IMR-90 (cell line): ENCODE data around the gene DCAF11. TPM values are rescaled to one million over a fixed set of nuclear protein-coding genes. Genes with fewer than 3 reads are reported as not detected.

Source experiments
- ATAC-seq: fragments of 200-7000 bp; cut with Tn5 transposase; 2 replicates; pipeline ENCODE4 v1.9.1; 2020; ENCODE audit warnings: low read depth, mild to moderate bottlenecking, moderate library complexity
- BruUV-seq: library from RNA; stranded (reverse); fragments of 400-500 nt; replicated peaks from 2 replicates; lab custom pipeline; 2021; lab: Mats Ljungman, UMichigan
- CTCF ChIA-PET: fragments of 300-600 bp; formaldehyde crosslinking; extraction: SDS; loops from one replicate; lab custom pipeline; 2021; ENCODE audit warnings: antibody characterized with exemption; lab: Yijun Ruan, JAX
- POLR2A ChIA-PET: fragments of 300-600 bp; sonication (Branson Sonifier 250); formaldehyde crosslinking; loops from one replicate; lab custom pipeline; 2022; ENCODE audit warnings: antibody characterized with exemption; ENCODE audit not compliant: unreplicated experiment; lab: Charles Lee
- DNase-seq: peaks from one replicate; pipeline ENCODE4 v3.0.0; 2013
- H2AFZ ChIP-seq: replicated peaks from 2 replicates; pipeline ENCODE3; 2013; ENCODE audit warnings: low read length, mild to moderate bottlenecking; ENCODE audit not compliant: poor library complexity
- H2AK5ac ChIP-seq: 2 replicates; pipeline ENCODE4 v1.6.1; 2013; ENCODE audit warnings: low read depth, low read length, inconsistent platforms
- H2AK9ac ChIP-seq: replicated peaks from 2 replicates; pipeline ENCODE3; 2013; ENCODE audit warnings: mild to moderate bottlenecking, low read depth, low read length, moderate library complexity; ENCODE audit not compliant: poor library complexity
- H2BK120ac ChIP-seq: 2 replicates; pipeline ENCODE4 v1.6.1; 2013; ENCODE audit warnings: low read depth, low read length, inconsistent platforms
- H2BK15ac ChIP-seq: 3 replicates; pipeline ENCODE4 v1.6.1; 2013; ENCODE audit warnings: low read depth, low read length, inconsistent platforms
- H2BK20ac ChIP-seq: 2 replicates; pipeline ENCODE4 v1.6.1; 2013; ENCODE audit warnings: low read depth, mild to moderate bottlenecking, inconsistent platforms, low read length, moderate library complexity
- H2BK5ac ChIP-seq: 2 replicates; pipeline ENCODE4 v1.6.1; 2013; ENCODE audit warnings: mild to moderate bottlenecking, low read depth, low read length, inconsistent platforms; ENCODE audit not compliant: poor library complexity, severe bottlenecking
- H3K14ac ChIP-seq: replicated peaks from 2 replicates; pipeline ENCODE4 v1.6.1; 2013; ENCODE audit warnings: low read depth, low read length, inconsistent platforms
- H3K18ac ChIP-seq: 2 replicates; pipeline ENCODE4 v1.6.1; 2013; ENCODE audit warnings: low read depth, low read length, control low read depth
- H3K23ac ChIP-seq: 2 replicates; pipeline ENCODE4 v1.6.1; 2013; ENCODE audit warnings: low read depth, low read length, inconsistent platforms
- H3K27ac ChIP-seq: 2 replicates; pipeline ENCODE4 v1.5.1; 2013; ENCODE audit warnings: mild to moderate bottlenecking, control low read depth, low read length; ENCODE audit not compliant: insufficient read depth
- H3K27me3 ChIP-seq: 2 replicates; pipeline ENCODE4 v1.6.1; 2013; ENCODE audit warnings: low read length; ENCODE audit not compliant: control insufficient read depth, insufficient read depth
- H3K36me3 ChIP-seq: 2 replicates; pipeline ENCODE4 v1.6.1; 2013; ENCODE audit warnings: low read length, mixed read lengths; ENCODE audit not compliant: control insufficient read depth, insufficient read depth
- H3K4ac ChIP-seq: 2 replicates; pipeline ENCODE4 v1.6.1; 2013; ENCODE audit warnings: low read depth, low read length, inconsistent platforms
- H3K4me1 ChIP-seq: 2 replicates; pipeline ENCODE4 v1.6.1; 2013; ENCODE audit warnings: low read length, mixed read lengths; ENCODE audit not compliant: control insufficient read depth, insufficient read depth
- H3K4me2 ChIP-seq: 2 replicates; pipeline ENCODE4 v1.6.1; 2013; ENCODE audit warnings: low read depth, mild to moderate bottlenecking, control low read depth, low read length, moderate library complexity
- H3K4me3 ChIP-seq: 2 replicates; pipeline ENCODE4 v1.5.1; 2013; ENCODE audit warnings: low read depth, mild to moderate bottlenecking, control low read depth, low read length, moderate library complexity; ENCODE audit not compliant: insufficient read depth
- H3K56ac ChIP-seq: 2 replicates; pipeline ENCODE4 v1.6.1; 2013; ENCODE audit warnings: low read length, inconsistent platforms; ENCODE audit not compliant: insufficient read depth; ENCODE audit errors: extremely low read depth
- H3K79me1 ChIP-seq, 2 experiments: 2 replicates each; pipeline ENCODE4 v1.6.1; 2013; ENCODE audit warnings: low read length in 2 of 2, inconsistent platforms in 1 of 2, low read depth in 1 of 2
- H3K9ac ChIP-seq: 2 replicates; pipeline ENCODE4 v1.6.1; 2013; ENCODE audit warnings: low read depth, low read length, control low read depth
- H3K9me1 ChIP-seq: 2 replicates; pipeline ENCODE4 v1.6.1; 2013; ENCODE audit warnings: low read length, inconsistent platforms; ENCODE audit not compliant: insufficient read depth
- H3K9me3 ChIP-seq: 2 replicates; pipeline ENCODE4 v1.6.1; 2013; ENCODE audit warnings: low read length; ENCODE audit not compliant: control insufficient read depth, insufficient read depth
- H4K20me1 ChIP-seq: 2 replicates; pipeline ENCODE4 v1.6.1; 2013; ENCODE audit warnings: low read length, inconsistent platforms; ENCODE audit not compliant: insufficient read depth
- H4K5ac ChIP-seq: 2 replicates; pipeline ENCODE4 v1.6.1; 2013; ENCODE audit warnings: mild to moderate bottlenecking, low read depth, low read length, control low read depth
- H4K8ac ChIP-seq, 2 experiments: 2 replicates each; pipeline ENCODE4 v1.6.1; 2013; ENCODE audit warnings: low read depth in 2 of 2, low read length in 2 of 2, control low read depth in 1 of 2, inconsistent platforms in 1 of 2
- H4K91ac ChIP-seq: 2 replicates; pipeline ENCODE4 v1.6.1; 2013; ENCODE audit warnings: low read depth, low read length, inconsistent platforms; ENCODE audit not compliant: insufficient read depth
- BHLHE40 ChIP-seq: fragments of 150-350 bp; IDR thresholded peaks from 2 replicates; pipeline ENCODE4 v1.6.1; 2016; ENCODE audit warnings: mild to moderate bottlenecking, low read depth, low read length
- CEBPB ChIP-seq: IDR thresholded peaks from 2 replicates; pipeline ENCODE4 v1.6.1; 2012; ENCODE audit warnings: low read depth, low read length, improper control_type of control experiment
- CHD1 ChIP-seq: IDR thresholded peaks from 2 replicates; pipeline ENCODE4 v1.6.1; 2012; ENCODE audit warnings: low read depth, low read length, improper control_type of control experiment
- FOS ChIP-seq: fragments of 150-350 bp; IDR thresholded peaks from 2 replicates; pipeline ENCODE4 v1.6.1; 2016; ENCODE audit warnings: low read depth, low read length
- MAFK ChIP-seq: IDR thresholded peaks from 2 replicates; pipeline ENCODE4 v1.6.1; 2012; ENCODE audit warnings: low read depth, low read length, improper control_type of control experiment
- MAZ ChIP-seq: IDR thresholded peaks from 2 replicates; pipeline ENCODE4 v1.6.1; 2012; ENCODE audit warnings: low read depth, mild to moderate bottlenecking, low read length, improper control_type of control experiment, moderate library complexity, borderline replicate concordance
- MXI1 ChIP-seq: IDR thresholded peaks from 2 replicates; pipeline ENCODE4 v1.6.1; 2012; ENCODE audit warnings: low read depth, mild to moderate bottlenecking, low read length, moderate library complexity, borderline replicate concordance
- NFE2L2 ChIP-seq: fragments of 150-350 bp; IDR thresholded peaks from 2 replicates; pipeline ENCODE4 v1.6.1; 2016; ENCODE audit warnings: low read depth, mild to moderate bottlenecking, low read length
- POLR2A ChIP-seq: IDR thresholded peaks from 2 replicates; pipeline ENCODE4 v1.6.1; 2012; ENCODE audit warnings: mild to moderate bottlenecking, low read depth, low read length
- RAD21 ChIP-seq: IDR thresholded peaks from 2 replicates; pipeline ENCODE4 v1.6.1; 2012; ENCODE audit warnings: low read length, improper control_type of control experiment
- RCOR1 ChIP-seq: IDR thresholded peaks from 2 replicates; pipeline ENCODE4 v1.6.1; 2012; ENCODE audit warnings: mild to moderate bottlenecking, low read length, improper control_type of control experiment; ENCODE audit not compliant: insufficient replicate concordance
- RFX5 ChIP-seq: IDR thresholded peaks from 2 replicates; pipeline ENCODE4 v1.8.0; 2012; ENCODE audit warnings: low read depth, mild to moderate bottlenecking, low read length, moderate library complexity
- SMC3 ChIP-seq: fragments of 150-350 bp; IDR thresholded peaks from 2 replicates; pipeline ENCODE4 v1.6.1; 2016; ENCODE audit warnings: low read depth, mild to moderate bottlenecking, antibody characterized with exemption, low read length, moderate library complexity
- USF2 ChIP-seq: fragments of 150-350 bp; IDR thresholded peaks from 2 replicates; pipeline ENCODE4 v1.6.1; 2017; ENCODE audit warnings: mild to moderate bottlenecking, antibody characterized with exemption, low read length, low read depth
- WGBS, 2 experiments: methylation state at CpG; one replicate each; pipeline versions ENCODE4 v1.1.5 to v1.1.7; 2013; ENCODE audit warnings: missing lambda C conversion rate in 2 of 2; ENCODE audit not compliant: insufficient read length in 1 of 2; ENCODE audit errors: extremely low coverage in 2 of 2; 5-methylcytosine and 5-hydroxymethylcytosine counted together
- dilution Hi-C: fragments of 300-500 bp; cut with HindIII; formaldehyde crosslinking; loops from one replicate; pipeline ENCODE4 v1.14.3; 2018; ENCODE audit warnings: low sequenced_read_pairs; ENCODE audit not compliant: unreplicated experiment
- in situ Hi-C: fragments of 300-500 bp; cut with MboI; formaldehyde crosslinking; loops from 3 replicates; pipeline ENCODE4 v1.14.3; 2019; ENCODE audit warnings: low sequenced_read_pairs, inconsistent platforms, mixed read lengths
- intact Hi-C: fragments of 100-400 bp; cut with micrococcal nuclease; formaldehyde crosslinking; loops from 2 replicates; pipeline ENCODE4 v1.10.0; 2022
- polyA plus RNA-seq, 3 experiments: library from polyadenylated mRNA; depleted of rRNA; stranded (reverse); fragments of >200 nt; gene quantifications; 2 replicates each; pipeline ENCODE4 v1.2.3, GENCODE V29; 2012; ENCODE audit warnings: low replicate concordance in 1 of 3
- total RNA-seq: library from RNA; depleted of rRNA; stranded (reverse); fragments of >200 nt; gene quantifications from 2 replicates; pipeline ENCODE4 v1.2.3, GENCODE V29; 2012
- TF ChIP-seq, protein P1 (sequence below): conservative IDR thresholded peaks from 2 replicates; pipeline ENCODE4 v1.5.1; 2012; ENCODE audit warnings: mild to moderate bottlenecking, low read depth, low read length, improper control_type of control experiment
- TF ChIP-seq, protein P2 (sequence below): fragments of 150-350 bp; IDR thresholded peaks from 2 replicates; pipeline ENCODE4 v1.6.1; 2016; ENCODE audit warnings: low read depth, mild to moderate bottlenecking, low read length, moderate library complexity, borderline replicate concordance

DCAF11 gene
- total and polyA plus RNA-seq, 2 of the 4 experiments (the other 2 are of a cell fraction), result 21.0 to 52.0 TPM

- H2BK5ac ChIP-seq, result no peak overlapping the region
- H2AFZ ChIP-seq, result no peak overlapping the region
- no peaks in the 10 kb centered on the region; the same call in 1 of the 2 replicates for H4K20me1 ChIP-seq
- no peak overlapping the region for H3K56ac ChIP-seq
- H3K9me1 ChIP-seq, result no peaks in the 10 kb centered on the region
- no peak overlapping the region for H2AK5ac ChIP-seq
- no peak overlapping the region for H3K4me3 ChIP-seq
- no peak overlapping the region for H3K27ac ChIP-seq
- no peak overlapping the region for H3K18ac ChIP-seq
- no CpG with 5 or more reads among the region's 2 CpGs for WGBS, 2 experiments
- DNase-seq (no peak), ATAC-seq (no peak)
- no peaks in the 10 kb centered on the region for H3K79me1 ChIP-seq
- H4K91ac ChIP-seq, result no peak overlapping the region
- TF ChIP-seq MXI1 (no peak), FOS (no peak), CEBPB (no peak), RFX5 (no peak), USF2 (no peak), MAFK (no peak), BHLHE40 (no peak), RAD21 (no peak), NFE2L2 (no peak), POLR2A (no peak), SMC3 (no peak), MAZ (no peak), CHD1 (no peak), RCOR1 (no peak)
- TF ChIP-seq, protein P1, sequence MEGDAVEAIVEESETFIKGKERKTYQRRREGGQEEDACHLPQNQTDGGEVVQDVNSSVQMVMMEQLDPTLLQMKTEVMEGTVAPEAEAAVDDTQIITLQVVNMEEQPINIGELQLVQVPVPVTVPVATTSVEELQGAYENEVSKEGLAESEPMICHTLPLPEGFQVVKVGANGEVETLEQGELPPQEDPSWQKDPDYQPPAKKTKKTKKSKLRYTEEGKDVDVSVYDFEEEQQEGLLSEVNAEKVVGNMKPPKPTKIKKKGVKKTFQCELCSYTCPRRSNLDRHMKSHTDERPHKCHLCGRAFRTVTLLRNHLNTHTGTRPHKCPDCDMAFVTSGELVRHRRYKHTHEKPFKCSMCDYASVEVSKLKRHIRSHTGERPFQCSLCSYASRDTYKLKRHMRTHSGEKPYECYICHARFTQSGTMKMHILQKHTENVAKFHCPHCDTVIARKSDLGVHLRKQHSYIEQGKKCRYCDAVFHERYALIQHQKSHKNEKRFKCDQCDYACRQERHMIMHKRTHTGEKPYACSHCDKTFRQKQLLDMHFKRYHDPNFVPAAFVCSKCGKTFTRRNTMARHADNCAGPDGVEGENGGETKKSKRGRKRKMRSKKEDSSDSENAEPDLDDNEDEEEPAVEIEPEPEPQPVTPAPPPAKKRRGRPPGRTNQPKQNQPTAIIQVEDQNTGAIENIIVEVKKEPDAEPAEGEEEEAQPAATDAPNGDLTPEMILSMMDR, result no peak
- TF ChIP-seq, protein P2, sequence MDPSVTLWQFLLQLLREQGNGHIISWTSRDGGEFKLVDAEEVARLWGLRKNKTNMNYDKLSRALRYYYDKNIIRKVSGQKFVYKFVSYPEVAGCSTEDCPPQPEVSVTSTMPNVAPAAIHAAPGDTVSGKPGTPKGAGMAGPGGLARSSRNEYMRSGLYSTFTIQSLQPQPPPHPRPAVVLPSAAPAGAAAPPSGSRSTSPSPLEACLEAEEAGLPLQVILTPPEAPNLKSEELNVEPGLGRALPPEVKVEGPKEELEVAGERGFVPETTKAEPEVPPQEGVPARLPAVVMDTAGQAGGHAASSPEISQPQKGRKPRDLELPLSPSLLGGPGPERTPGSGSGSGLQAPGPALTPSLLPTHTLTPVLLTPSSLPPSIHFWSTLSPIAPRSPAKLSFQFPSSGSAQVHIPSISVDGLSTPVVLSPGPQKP, result no peak
- H3K36me3 ChIP-seq, result no peaks in the 10 kb centered on the region
- no peak overlapping the region for H3K14ac ChIP-seq
- dilution Hi-C loops, result no loop called here
- H3K9me3 ChIP-seq, result no peaks in the 10 kb centered on the region
- no TSS peak for BruUV-seq
- H4K5ac ChIP-seq, result no peak overlapping the region
- H3K4me1 ChIP-seq, result peaks cover 2% of the 10 kb centered on the region; the same call in 1 of the 2 replicates
- no peak overlapping the region for H4K8ac ChIP-seq
- no peak overlapping the region for H3K23ac ChIP-seq
- intact Hi-C loops, result no loop called here
- H2BK15ac ChIP-seq, result no peak overlapping the region
- in situ Hi-C loops, result no loop called here
- no peak overlapping the region for H2BK20ac ChIP-seq
- H3K4ac ChIP-seq, result no peak overlapping the region
- H3K27me3 ChIP-seq, result peaks cover 67% of the 10 kb centered on the region
- CTCF ChIA-PET, result interaction anchor here (0.8 to 2.0 kb wide), 2 partner anchors 24 to 26 kb away, joined by 3 to 6 read pairs; no protein-coding TSS in a partner anchor
- no peak overlapping the region for H3K4me2 ChIP-seq
- H2BK120ac ChIP-seq, result no peak overlapping the region
- POLR2A ChIA-PET, result no interaction called here
- H2AK9ac ChIP-seq, result no peak overlapping the region
- no peak overlapping the region for H3K9ac ChIP-seq
These were observed 30.1 kb upstream of the DCAF11 start for GRCh38 chr14:24084440-24084839.
